Measurements from ENCODE around the gene GPR141.

Gene GPR141
- total RNA-seq = 0 reads per million in 2 donors

- DNase-seq = no peak
These were observed at the start of gene GPR141 for GRCh38 chr7:37683246-37684120. Gene GPR141 (plus strand): TSS chr7:37683766. CDS start chr7:37740394, 56,628 bp downstream.

GRCh38 chr7:37635346-37635745 lies 48.2 kb upstream of the GPR141 start:
- no peak for DNase-seq

- no peak for DNase-seq
These were observed 41.5 kb upstream of the GPR141 start for GRCh38 chr7:37642028-37642540.

GRCh38 chr7:37643876-37644275 lies 39.7 kb upstream of the GPR141 start:
- DNase-seq = no peak

GRCh38 chr7:37645282-37646050 lies 38.1 kb upstream of the GPR141 start:
- no peak for DNase-seq

GRCh38 chr7:37656913-37657530 lies 26.5 kb upstream of the GPR141 start:
- DNase-seq = no peak

GRCh38 chr7:37657816-37658215 lies 25.8 kb upstream of the GPR141 start:
- DNase-seq = no peak

GRCh38 chr7:37659971-37660565 lies 23.5 kb upstream of the GPR141 start:
- no peak for DNase-seq

- DNase-seq = no peak
These were observed 23.0 kb upstream of the GPR141 start for GRCh38 chr7:37660614-37661013.

- DNase-seq = no peak
These were observed 19.9 kb upstream of the GPR141 start for GRCh38 chr7:37663693-37664092.

GRCh38 chr7:37665352-37666022 lies 18.1 kb upstream of the GPR141 start:
- no peak for DNase-seq

- DNase-seq = no peak
These were observed 17.4 kb upstream of the GPR141 start for GRCh38 chr7:37666026-37666799.

- DNase-seq = no peak
These were observed 13.7 kb upstream of the GPR141 start for GRCh38 chr7:37669818-37670217.

- no peak for DNase-seq
These were observed 13.1 kb upstream of the GPR141 start for GRCh38 chr7:37670436-37670835.

- no peak for DNase-seq
These were observed 11.7 kb upstream of the GPR141 start for GRCh38 chr7:37671876-37672275.

GRCh38 chr7:37672926-37673325 lies 10.6 kb upstream of the GPR141 start:
- no peak for DNase-seq

- no peak for DNase-seq
These were observed 10.0 kb upstream of the GPR141 start for GRCh38 chr7:37673523-37673922.

- no peak for DNase-seq
These were observed 9.0 kb upstream of the GPR141 start for GRCh38 chr7:37674531-37674930.

- no peak for DNase-seq
These were observed 7.8 kb upstream of the GPR141 start for GRCh38 chr7:37675749-37676148.

GRCh38 chr7:37684927-37685326 lies 1.4 kb downstream of the GPR141 start:
- no peak for DNase-seq
